ENCODE data around the gene SGMS1. TPM values are rescaled to one million over a fixed set of nuclear protein-coding genes. Genes with fewer than 3 reads are reported as not detected.
"Not testable (repeated sequence)": the region's sequence is repeated elsewhere in the genome, so short reads cannot be mapped to it uniquely, and the experiment has no call there.

The SGMS1 gene
- polyA plus RNA-seq, 1 donor from 2014 or later, result 8.0 TPM

- Histone ChIP-seq H2AFZ (ENCODE audit: low read depth, low read length) (no peak overlapping the region), H3K9ac (ENCODE audit: low read length) (no peak overlapping the region), H3F3A (ENCODE audit: insufficient read depth, low read length, poor library complexity, severe bottlenecking) (no peaks in the 10 kb centered on the region), H3K27me3 (ENCODE audit: insufficient read depth, low read depth, low read length) (no peaks in the 10 kb centered on the region), H3K9me3 (ENCODE audit: low read length) (no peaks in the 10 kb centered on the region), H3K36me3 (ENCODE audit: insufficient read depth, low read length) (no peaks in the 10 kb centered on the region), H3K27ac (ENCODE audit: low read length) (no peak overlapping the region), H3K4me3 (ENCODE audit: low read length) (no peak overlapping the region), H3K9me2 (ENCODE audit: insufficient read depth, low read length) (no peaks in the 10 kb centered on the region), H3K79me2 (replicated peaks; ENCODE audit: insufficient read depth, low read length) (no peaks in the 10 kb centered on the region), H3K4me2 (ENCODE audit: low read length) (no peak overlapping the region), H4K20me1 (ENCODE audit: insufficient read depth) (no peaks in the 10 kb centered on the region)
- TF ChIP-seq POLR2AphosphoS5 (IDR thresholded peaks at IDR 0.05) (no peak), MXI1 (conservative IDR thresholded peaks at IDR 0.05; ENCODE audit: poor library complexity, severe bottlenecking) (no peak), TAF1 (IDR thresholded peaks at IDR 0.05; ENCODE audit: low read depth) (no peak), EP300 (conservative IDR thresholded peaks at IDR 0.05; ENCODE audit: poor library complexity, severe bottlenecking) (no peak), RAD21 (conservative IDR thresholded peaks at IDR 0.05) (no peak), SMC3 (conservative IDR thresholded peaks at IDR 0.05; ENCODE audit: poor library complexity) (no peak), EZH2 (IDR thresholded peaks at IDR 0.05; ENCODE audit: borderline replicate concordance, insufficient read depth, low read length, poor library complexity, severe bottlenecking) (no peak)
- TF ChIP-seq, protein P1, sequence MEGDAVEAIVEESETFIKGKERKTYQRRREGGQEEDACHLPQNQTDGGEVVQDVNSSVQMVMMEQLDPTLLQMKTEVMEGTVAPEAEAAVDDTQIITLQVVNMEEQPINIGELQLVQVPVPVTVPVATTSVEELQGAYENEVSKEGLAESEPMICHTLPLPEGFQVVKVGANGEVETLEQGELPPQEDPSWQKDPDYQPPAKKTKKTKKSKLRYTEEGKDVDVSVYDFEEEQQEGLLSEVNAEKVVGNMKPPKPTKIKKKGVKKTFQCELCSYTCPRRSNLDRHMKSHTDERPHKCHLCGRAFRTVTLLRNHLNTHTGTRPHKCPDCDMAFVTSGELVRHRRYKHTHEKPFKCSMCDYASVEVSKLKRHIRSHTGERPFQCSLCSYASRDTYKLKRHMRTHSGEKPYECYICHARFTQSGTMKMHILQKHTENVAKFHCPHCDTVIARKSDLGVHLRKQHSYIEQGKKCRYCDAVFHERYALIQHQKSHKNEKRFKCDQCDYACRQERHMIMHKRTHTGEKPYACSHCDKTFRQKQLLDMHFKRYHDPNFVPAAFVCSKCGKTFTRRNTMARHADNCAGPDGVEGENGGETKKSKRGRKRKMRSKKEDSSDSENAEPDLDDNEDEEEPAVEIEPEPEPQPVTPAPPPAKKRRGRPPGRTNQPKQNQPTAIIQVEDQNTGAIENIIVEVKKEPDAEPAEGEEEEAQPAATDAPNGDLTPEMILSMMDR (IDR thresholded peaks at IDR 0.05; ENCODE audit: poor library complexity, severe bottlenecking), result no peak
- TF ChIP-seq, protein P2, sequence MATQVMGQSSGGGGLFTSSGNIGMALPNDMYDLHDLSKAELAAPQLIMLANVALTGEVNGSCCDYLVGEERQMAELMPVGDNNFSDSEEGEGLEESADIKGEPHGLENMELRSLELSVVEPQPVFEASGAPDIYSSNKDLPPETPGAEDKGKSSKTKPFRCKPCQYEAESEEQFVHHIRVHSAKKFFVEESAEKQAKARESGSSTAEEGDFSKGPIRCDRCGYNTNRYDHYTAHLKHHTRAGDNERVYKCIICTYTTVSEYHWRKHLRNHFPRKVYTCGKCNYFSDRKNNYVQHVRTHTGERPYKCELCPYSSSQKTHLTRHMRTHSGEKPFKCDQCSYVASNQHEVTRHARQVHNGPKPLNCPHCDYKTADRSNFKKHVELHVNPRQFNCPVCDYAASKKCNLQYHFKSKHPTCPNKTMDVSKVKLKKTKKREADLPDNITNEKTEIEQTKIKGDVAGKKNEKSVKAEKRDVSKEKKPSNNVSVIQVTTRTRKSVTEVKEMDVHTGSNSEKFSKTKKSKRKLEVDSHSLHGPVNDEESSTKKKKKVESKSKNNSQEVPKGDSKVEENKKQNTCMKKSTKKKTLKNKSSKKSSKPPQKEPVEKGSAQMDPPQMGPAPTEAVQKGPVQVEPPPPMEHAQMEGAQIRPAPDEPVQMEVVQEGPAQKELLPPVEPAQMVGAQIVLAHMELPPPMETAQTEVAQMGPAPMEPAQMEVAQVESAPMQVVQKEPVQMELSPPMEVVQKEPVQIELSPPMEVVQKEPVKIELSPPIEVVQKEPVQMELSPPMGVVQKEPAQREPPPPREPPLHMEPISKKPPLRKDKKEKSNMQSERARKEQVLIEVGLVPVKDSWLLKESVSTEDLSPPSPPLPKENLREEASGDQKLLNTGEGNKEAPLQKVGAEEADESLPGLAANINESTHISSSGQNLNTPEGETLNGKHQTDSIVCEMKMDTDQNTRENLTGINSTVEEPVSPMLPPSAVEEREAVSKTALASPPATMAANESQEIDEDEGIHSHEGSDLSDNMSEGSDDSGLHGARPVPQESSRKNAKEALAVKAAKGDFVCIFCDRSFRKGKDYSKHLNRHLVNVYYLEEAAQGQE (IDR thresholded peaks at IDR 0.05; ENCODE audit: borderline replicate concordance), result no peak
Measured at GRCh38 chr10:50367732-50368131, 256.0 kb downstream of the SGMS1 start.

DNA sequence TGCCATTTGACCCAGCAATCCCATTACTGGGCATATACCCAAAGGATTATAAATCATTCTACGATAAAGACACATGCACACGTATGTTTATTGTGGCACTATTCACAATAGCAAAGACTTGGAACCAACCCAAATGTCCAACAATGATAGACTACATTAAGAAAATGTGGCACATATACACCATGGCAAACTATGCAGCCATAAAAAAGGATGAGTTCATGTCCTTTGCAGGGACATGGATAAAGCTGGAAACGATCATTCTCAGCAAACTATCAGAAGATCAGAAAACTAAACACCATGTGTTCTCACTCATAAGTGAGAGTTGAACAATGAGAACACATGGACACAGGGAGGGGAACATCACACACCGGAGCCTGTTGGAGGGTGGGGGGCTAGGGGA is 257.3 kb downstream of the SGMS1 start:
- not testable (repeated sequence) for H3F3A ChIP-seq (ENCODE audit: insufficient read depth, low read length, poor library complexity, severe bottlenecking); H3K9me2 ChIP-seq (ENCODE audit: insufficient read depth, low read length); H3K36me3 ChIP-seq (ENCODE audit: insufficient read depth, low read length); H3K27ac ChIP-seq (ENCODE audit: low read length); H3K27me3 ChIP-seq (ENCODE audit: insufficient read depth, low read depth, low read length); H2AFZ ChIP-seq (ENCODE audit: low read depth, low read length); H3K4me3 ChIP-seq (ENCODE audit: low read length); H3K79me2 ChIP-seq (replicated peaks; ENCODE audit: insufficient read depth, low read length); H3K9ac ChIP-seq (ENCODE audit: low read length); H4K20me1 ChIP-seq (ENCODE audit: insufficient read depth); H3K9me3 ChIP-seq (ENCODE audit: low read length); H3K4me2 ChIP-seq (ENCODE audit: low read length)

GRCh38 chr10:50364730-50365129 is 259.0 kb downstream of the SGMS1 start:
- H3K79me2 ChIP-seq (replicated peaks; ENCODE audit: insufficient read depth, low read length); H3K27me3 ChIP-seq (ENCODE audit: insufficient read depth, low read depth, low read length); H3K9ac ChIP-seq (ENCODE audit: low read length); H3F3A ChIP-seq (ENCODE audit: insufficient read depth, low read length, poor library complexity, severe bottlenecking); H2AFZ ChIP-seq (ENCODE audit: low read depth, low read length); H3K9me3 ChIP-seq (ENCODE audit: low read length); H3K27ac ChIP-seq (ENCODE audit: low read length); H3K4me2 ChIP-seq (ENCODE audit: low read length); H4K20me1 ChIP-seq (ENCODE audit: insufficient read depth); H3K4me3 ChIP-seq (ENCODE audit: low read length); H3K9me2 ChIP-seq (ENCODE audit: insufficient read depth, low read length); H3K36me3 ChIP-seq (ENCODE audit: insufficient read depth, low read length): not testable (repeated sequence)

Measured in neural cell (in vitro differentiated cells).